Natural killer cell (primary cell): ENCODE measurements around the gene SLC66A1. TPM values are rescaled to one million over a fixed set of nuclear protein-coding genes. Genes with fewer than 3 reads are reported as not detected.
A peak's percentile ranks its signal among the peaks of the same experiment; 100 is the strongest.

ENCODE experiments used
- ATAC-seq, 3 donors: fragments of 150-1000 bp in 2 of 3; fragments of 200-7000 bp in 1 of 3; cut with Tn5 transposase; 1 replicate in 1 of 3; 2 replicates in 2 of 3; pipeline ENCODE4 v1.10.0; 2021; ENCODE audit warnings: mild to moderate bottlenecking in 2 of 3, moderate library complexity in 2 of 3
- DNase-seq, 2 donors: peaks; one replicate each; pipeline versions ENCODE4 v3.0.0 to v3.0.0-alpha.2; 2013 to 2021; ENCODE audit warnings: mixed read lengths in 1 of 2
- H3K27ac ChIP-seq: one replicate; pipeline ENCODE4 v1.5.1; 2013; ENCODE audit warnings: mild to moderate bottlenecking, low read length
- H3K27me3 ChIP-seq: one replicate; pipeline ENCODE4 v1.6.1; 2013; ENCODE audit warnings: low read length; ENCODE audit not compliant: control insufficient read depth, insufficient read depth
- H3K36me3 ChIP-seq: one replicate; pipeline ENCODE4 v1.6.1; 2013; ENCODE audit warnings: low read length; ENCODE audit not compliant: control insufficient read depth, insufficient read depth
- H3K4me1 ChIP-seq: one replicate; pipeline ENCODE4 v1.6.1; 2013; ENCODE audit warnings: low read length; ENCODE audit not compliant: control insufficient read depth, insufficient read depth
- H3K4me3 ChIP-seq: one replicate; pipeline ENCODE4 v1.5.1; 2013; ENCODE audit warnings: low read length
- H3K9me3 ChIP-seq: one replicate; pipeline ENCODE4 v1.6.1; 2013; ENCODE audit warnings: low read length; ENCODE audit not compliant: control insufficient read depth, insufficient read depth
- H3K27ac Mint-ChIP-seq, 2 donors: one replicate each; pipeline ENCODE4 v1.8.0; 2022; ENCODE audit warnings: mild to moderate bottlenecking in 2 of 2, mixed read lengths in 2 of 2, moderate library complexity in 1 of 2
- H3K27me3 Mint-ChIP-seq, 2 donors: one replicate each; pipeline ENCODE4 v1.8.0; 2022; ENCODE audit warnings: low read depth in 2 of 2, mixed read lengths in 2 of 2
- H3K36me3 Mint-ChIP-seq: one replicate; pipeline ENCODE4 v1.8.0; 2022; ENCODE audit warnings: mixed read lengths
- H3K4me1 Mint-ChIP-seq, 2 donors: one replicate each; pipeline ENCODE4 v1.8.0; 2022; ENCODE audit warnings: mixed read lengths in 2 of 2
- H3K4me3 Mint-ChIP-seq: one replicate; pipeline ENCODE4 v1.8.0; 2022; ENCODE audit warnings: mild to moderate bottlenecking, moderate library complexity, mixed read lengths
- H3K9me3 Mint-ChIP-seq, 2 donors: one replicate each; pipeline ENCODE4 v1.8.0; 2022; ENCODE audit warnings: mixed read lengths in 2 of 2
- whole genome bisulfite sequencing: methylation state at CpG from one replicate; pipeline ENCODE4 v1.1.7; 2013; ENCODE audit warnings: missing lambda C conversion rate; ENCODE audit not compliant: insufficient coverage; 5-methylcytosine and 5-hydroxymethylcytosine counted together
- intact Hi-C: fragments of 100-400 bp; cut with micrococcal nuclease; formaldehyde crosslinking; loops from one replicate; pipeline ENCODE4 v1.14.2; 2022
- total RNA-seq, 4 donors: library from RNA; stranded (reverse); fragments of 120-200 nt in 1 of 4; gene quantifications; one replicate each; pipeline versions ENCODE4 v1.2.3 to v1.2.4, GENCODE V29; 2013 to 2022
- TF ChIP-seq, protein P1 (sequence below): fragments of 200-600 bp; IDR thresholded peaks from one replicate; pipeline ENCODE4 v1.8.0; 2022; ENCODE audit warnings: antibody characterized with exemption

Gene SLC66A1
- total RNA-seq, 3 donors from 2014 or later (not counting 1 experiment from before 2014, with no cell fraction given) = 5.8 to 8.5 (median 7.6) TPM

DNA sequence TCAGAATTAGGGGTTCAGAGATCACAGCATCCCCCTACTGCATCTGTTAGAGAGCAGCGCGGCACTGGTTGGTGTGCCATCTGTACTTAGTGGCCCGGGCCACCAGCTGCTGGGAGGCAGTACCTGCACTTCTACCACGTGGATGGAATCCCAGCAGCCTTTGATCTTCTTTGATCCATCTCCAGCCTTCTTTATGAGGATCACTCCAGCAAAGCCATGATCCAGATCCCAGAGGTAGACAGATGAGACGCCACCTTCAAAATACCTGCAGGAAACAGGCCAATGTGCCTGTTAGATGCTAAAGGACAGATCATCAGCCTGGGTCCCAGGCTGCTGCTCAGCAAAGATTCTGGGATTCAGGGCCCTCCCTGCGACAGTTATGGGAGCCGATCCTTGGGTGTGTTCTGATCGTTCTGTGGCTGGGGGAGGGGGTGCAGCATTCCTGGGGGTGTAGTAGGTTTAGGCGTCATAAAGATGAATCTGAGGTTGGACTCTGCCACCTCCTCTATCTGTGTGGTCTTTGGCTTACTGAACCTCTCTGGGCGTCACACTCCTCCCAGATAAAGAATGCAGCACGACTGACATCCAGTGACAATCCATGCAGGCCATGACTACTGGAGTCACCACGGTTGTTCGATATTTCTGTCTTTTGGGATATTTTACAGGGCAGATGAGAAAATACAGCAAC, 45.3 kb downstream of the SLC66A1 start:
- intact Hi-C loops = no loop called here
- no peak overlapping the region for H3K4me3 ChIP-seq
- Mint-ChIP-seq H3K4me3 (no peak overlapping the region), H3K27me3 (no peaks in the 10 kb centered on the region), H3K27ac (peak overlapping the region in 1 of 2 donors; percentile 36), H3K36me3 (no peaks in the 10 kb centered on the region), H3K4me1 (peaks cover 36 to 38% of the 10 kb centered on the region in 2 donors), H3K9me3 (no peaks in the 10 kb centered on the region)
- TF ChIP-seq, protein P1, sequence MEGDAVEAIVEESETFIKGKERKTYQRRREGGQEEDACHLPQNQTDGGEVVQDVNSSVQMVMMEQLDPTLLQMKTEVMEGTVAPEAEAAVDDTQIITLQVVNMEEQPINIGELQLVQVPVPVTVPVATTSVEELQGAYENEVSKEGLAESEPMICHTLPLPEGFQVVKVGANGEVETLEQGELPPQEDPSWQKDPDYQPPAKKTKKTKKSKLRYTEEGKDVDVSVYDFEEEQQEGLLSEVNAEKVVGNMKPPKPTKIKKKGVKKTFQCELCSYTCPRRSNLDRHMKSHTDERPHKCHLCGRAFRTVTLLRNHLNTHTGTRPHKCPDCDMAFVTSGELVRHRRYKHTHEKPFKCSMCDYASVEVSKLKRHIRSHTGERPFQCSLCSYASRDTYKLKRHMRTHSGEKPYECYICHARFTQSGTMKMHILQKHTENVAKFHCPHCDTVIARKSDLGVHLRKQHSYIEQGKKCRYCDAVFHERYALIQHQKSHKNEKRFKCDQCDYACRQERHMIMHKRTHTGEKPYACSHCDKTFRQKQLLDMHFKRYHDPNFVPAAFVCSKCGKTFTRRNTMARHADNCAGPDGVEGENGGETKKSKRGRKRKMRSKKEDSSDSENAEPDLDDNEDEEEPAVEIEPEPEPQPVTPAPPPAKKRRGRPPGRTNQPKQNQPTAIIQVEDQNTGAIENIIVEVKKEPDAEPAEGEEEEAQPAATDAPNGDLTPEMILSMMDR = no peak
- peaks cover 9% of the 10 kb centered on the region for H3K4me1 ChIP-seq
- no peak for ATAC-seq
- peaks cover 46% of the 10 kb centered on the region for H3K36me3 ChIP-seq
- no peak for DNase-seq
- 97% methylated on average over 13 of the region's 13 CpGs for WGBS
- H3K9me3 ChIP-seq = no peaks in the 10 kb centered on the region
- H3K27ac ChIP-seq = no peak overlapping the region
- H3K27me3 ChIP-seq = no peaks in the 10 kb centered on the region

GRCh38 chr1:19358710-19359109, 46.6 kb downstream of the SLC66A1 start:
- intact Hi-C loops = no loop called here
- 85% methylated on average over 6 of the region's 8 CpGs for WGBS
- Histone ChIP-seq H3K4me3 (no peak overlapping the region), H3K27me3 (no peaks in the 10 kb centered on the region), H3K9me3 (no peaks in the 10 kb centered on the region), H3K27ac (no peak overlapping the region), H3K4me1 (peaks cover 9% of the 10 kb centered on the region), H3K36me3 (peaks cover 34% of the 10 kb centered on the region)
- TF ChIP-seq, protein P1 = no peak
- H3K4me3 Mint-ChIP-seq = no peak overlapping the region
- H3K4me1 Mint-ChIP-seq = peaks cover 36 to 41% of the 10 kb centered on the region in 2 donors
- no peaks in the 10 kb centered on the region for H3K36me3 Mint-ChIP-seq
- peak overlapping the region; percentile 29 to 36 for H3K27ac Mint-ChIP-seq
- H3K9me3 Mint-ChIP-seq = no peaks in the 10 kb centered on the region
- ATAC-seq = peak in 1 of 3 donors; percentile 29
- no peaks in the 10 kb centered on the region for H3K27me3 Mint-ChIP-seq
- DNase-seq = no peak

DNA sequence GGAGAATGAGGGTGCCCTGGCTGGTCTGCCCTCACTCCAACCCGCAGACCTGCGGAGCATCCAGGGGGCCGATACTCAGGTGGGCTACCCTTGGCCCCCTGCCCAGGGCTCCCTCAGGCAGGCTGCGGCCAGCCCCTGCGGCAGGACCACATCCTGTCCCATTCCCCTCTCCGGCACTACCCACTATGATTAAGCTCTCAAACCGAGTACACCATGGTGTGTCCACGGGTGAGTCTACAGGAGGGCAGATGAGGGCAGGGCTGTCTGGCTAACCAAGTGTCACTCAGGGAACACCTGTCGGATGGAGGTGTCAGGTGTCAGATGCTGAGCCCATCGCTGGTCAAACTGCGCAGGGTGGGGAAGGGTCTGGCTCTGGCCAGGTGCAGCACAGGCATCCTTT, 47.2 kb downstream of the SLC66A1 start:
- Histone ChIP-seq H3K4me1 (peaks cover 9% of the 10 kb centered on the region), H3K4me3 (no peak overlapping the region), H3K9me3 (no peaks in the 10 kb centered on the region), H3K27ac (no peak overlapping the region), H3K36me3 (peaks cover 28% of the 10 kb centered on the region), H3K27me3 (no peaks in the 10 kb centered on the region)
- TF ChIP-seq, protein P1 = no peak
- Mint-ChIP-seq H3K4me3 (peak overlapping the region; percentile 9), H3K27ac (peak overlapping the region; percentile 43 to 69), H3K4me1 (peaks cover 38 to 42% of the 10 kb centered on the region in 2 donors), H3K36me3 (no peaks in the 10 kb centered on the region), H3K27me3 (no peaks in the 10 kb centered on the region), H3K9me3 (no peaks in the 10 kb centered on the region)
- WGBS = 49% methylated on average over 11 of the region's 11 CpGs
- intact Hi-C loops = no loop called here
- ATAC-seq (peak; percentile 34 to 40 (median 39)), DNase-seq (no peak)

GRCh38 chr1:19360016-19360415, 47.9 kb downstream of the SLC66A1 start:
- no peak for DNase-seq
- Histone ChIP-seq H3K4me3 (no peak overlapping the region), H3K27ac (no peak overlapping the region), H3K9me3 (no peaks in the 10 kb centered on the region), H3K27me3 (no peaks in the 10 kb centered on the region), H3K36me3 (peaks cover 23% of the 10 kb centered on the region), H3K4me1 (peaks cover 9% of the 10 kb centered on the region)
- Mint-ChIP-seq H3K36me3 (no peaks in the 10 kb centered on the region), H3K9me3 (no peaks in the 10 kb centered on the region), H3K4me1 (peaks cover 44 to 47% of the 10 kb centered on the region in 2 donors), H3K27me3 (no peaks in the 10 kb centered on the region), H3K4me3 (no peak overlapping the region), H3K27ac (peak overlapping the region; percentile 43 to 69)
- no peak for ATAC-seq
- TF ChIP-seq, protein P1 = no peak
- whole genome bisulfite sequencing = 41% methylated on average over 6 of the region's 6 CpGs
- intact Hi-C loops = no loop called here
